NCI-H2081 treated with DMSO at 0.1 percent for 48 hours (cell line): ENCODE results near the gene SMARCAD1.

Experiments used
- DNase-seq: peaks from one replicate; lab custom pipeline; 2025; lab: John Stamatoyannopoulos, UW

The SMARCAD1 gene, protein sequence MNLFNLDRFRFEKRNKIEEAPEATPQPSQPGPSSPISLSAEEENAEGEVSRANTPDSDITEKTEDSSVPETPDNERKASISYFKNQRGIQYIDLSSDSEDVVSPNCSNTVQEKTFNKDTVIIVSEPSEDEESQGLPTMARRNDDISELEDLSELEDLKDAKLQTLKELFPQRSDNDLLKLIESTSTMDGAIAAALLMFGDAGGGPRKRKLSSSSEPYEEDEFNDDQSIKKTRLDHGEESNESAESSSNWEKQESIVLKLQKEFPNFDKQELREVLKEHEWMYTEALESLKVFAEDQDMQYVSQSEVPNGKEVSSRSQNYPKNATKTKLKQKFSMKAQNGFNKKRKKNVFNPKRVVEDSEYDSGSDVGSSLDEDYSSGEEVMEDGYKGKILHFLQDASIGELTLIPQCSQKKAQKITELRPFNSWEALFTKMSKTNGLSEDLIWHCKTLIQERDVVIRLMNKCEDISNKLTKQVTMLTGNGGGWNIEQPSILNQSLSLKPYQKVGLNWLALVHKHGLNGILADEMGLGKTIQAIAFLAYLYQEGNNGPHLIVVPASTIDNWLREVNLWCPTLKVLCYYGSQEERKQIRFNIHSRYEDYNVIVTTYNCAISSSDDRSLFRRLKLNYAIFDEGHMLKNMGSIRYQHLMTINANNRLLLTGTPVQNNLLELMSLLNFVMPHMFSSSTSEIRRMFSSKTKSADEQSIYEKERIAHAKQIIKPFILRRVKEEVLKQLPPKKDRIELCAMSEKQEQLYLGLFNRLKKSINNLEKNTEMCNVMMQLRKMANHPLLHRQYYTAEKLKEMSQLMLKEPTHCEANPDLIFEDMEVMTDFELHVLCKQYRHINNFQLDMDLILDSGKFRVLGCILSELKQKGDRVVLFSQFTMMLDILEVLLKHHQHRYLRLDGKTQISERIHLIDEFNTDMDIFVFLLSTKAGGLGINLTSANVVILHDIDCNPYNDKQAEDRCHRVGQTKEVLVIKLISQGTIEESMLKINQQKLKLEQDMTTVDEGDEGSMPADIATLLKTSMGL

DNA sequence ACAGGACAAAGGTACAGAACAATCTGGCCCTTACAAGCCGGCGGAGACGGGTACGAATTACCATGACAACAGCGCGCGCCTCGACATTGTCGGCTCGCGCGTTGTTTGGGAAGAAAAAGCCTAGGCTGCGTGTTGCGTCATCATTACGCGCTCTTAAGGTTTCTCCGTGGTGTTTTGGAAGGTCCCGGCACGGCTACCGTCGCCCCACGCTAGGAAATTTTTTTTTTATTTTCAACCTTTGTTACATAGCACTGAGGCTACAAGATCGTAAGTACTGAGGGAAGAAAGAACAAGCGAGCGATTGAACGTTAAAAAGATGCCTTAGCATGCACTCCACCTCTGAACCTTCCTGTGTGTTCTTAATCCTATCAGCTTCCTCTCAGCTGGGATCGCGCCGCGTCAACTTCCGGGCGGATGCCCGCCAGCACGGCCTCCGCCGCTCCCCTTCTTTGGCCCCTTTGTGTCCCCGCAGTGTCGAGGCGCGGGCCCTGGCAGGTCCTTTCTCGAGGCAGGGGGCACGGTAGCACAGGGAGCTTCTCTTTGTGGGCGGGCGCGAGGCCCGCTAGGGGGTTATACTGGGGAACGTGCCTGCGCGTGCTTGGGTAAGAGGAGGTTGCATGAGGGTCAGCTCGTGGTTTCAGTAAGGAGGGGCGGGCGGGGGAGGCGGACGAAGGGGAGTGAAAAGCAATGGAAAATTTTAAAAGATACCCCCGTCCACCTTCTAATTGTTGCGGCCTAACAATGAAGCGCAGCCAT, at the start of gene SMARCAD1:
SMARCAD1 (plus strand) TSS at position 397 of the 756 bp plus-strand sequence. CDS start 530 bp downstream, outside the sequence.
- peak; percentile 84 for DNase-seq

DNA sequence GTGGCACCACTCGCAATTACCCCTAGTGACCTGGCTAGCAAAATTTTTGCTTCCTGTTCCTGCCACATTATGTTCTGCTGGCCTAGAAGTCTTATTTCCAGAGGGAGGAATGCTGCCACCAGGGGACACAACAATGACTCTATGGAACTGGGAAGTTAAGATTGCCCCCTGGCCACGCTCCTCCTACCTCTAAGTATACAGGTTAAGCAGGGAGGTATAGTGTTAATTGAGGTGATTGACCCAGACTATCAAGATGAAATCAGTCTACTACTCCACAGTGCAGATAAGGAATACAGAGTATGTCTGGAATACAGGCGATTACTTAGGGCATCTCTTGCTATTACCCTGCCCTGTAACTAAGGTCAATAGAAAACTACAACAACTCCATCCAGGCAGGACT, 48.8 kb upstream of the SMARCAD1 start:
- DNase-seq, result no peak

DNA sequence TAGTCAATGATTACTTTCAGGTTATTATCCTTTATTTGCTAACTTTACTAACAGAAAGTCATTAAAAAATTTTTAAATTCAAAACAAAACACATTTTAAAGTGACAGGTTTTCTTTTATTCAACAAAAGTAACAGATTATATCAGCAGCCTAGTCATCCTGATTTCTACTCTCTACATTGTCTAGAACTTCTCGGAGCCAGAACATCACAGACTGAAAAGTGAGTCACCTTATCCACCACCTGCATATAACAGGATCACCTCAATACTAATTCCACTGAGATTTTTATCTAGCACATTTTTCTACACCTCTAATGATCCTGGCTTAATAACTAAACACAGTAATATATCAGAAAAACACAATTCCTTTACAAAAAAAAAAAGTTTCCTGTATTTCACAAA, 47.9 kb upstream of the SMARCAD1 start:
- no peak for DNase-seq

DNA sequence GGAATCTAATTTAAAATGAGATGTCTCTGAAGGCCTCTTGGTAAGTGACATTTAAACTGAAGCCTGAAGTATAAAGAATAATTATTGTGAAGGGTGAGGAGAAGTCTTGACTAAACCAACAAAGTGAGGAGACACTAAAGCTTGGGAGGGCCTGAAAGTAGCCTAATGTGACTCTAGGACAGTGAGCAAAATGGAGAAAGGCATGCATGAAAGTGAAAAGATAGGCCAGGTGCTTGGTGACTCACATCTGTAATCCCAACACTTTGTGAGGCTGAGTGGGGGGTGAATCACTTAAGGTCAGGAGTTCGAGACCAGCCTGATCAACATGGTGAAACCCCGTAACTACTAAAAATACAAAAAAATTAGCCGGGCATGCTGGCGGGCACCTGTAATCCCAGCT, 46.9 kb upstream of the SMARCAD1 start:
- no peak for DNase-seq

DNA sequence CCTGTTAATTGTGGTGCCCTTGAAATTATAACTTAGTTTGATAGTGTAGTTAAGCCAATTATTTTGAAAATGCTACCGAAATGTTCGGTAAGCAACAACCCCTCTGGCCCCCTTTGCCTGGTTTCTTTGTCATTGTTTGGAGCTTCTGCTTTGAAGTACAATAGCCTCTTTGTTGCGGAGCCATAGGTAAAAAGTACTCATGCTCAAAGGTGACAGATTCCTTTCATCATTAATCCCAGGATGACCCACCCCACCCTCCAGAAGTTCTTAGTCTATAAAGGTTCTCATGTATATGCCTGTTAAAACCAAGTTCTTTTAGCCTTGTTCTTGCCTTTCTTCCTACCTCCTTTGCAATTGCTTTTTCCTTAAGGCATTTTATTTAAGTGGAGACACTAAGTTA, 42.4 kb upstream of the SMARCAD1 start:
- no peak for DNase-seq

DNA sequence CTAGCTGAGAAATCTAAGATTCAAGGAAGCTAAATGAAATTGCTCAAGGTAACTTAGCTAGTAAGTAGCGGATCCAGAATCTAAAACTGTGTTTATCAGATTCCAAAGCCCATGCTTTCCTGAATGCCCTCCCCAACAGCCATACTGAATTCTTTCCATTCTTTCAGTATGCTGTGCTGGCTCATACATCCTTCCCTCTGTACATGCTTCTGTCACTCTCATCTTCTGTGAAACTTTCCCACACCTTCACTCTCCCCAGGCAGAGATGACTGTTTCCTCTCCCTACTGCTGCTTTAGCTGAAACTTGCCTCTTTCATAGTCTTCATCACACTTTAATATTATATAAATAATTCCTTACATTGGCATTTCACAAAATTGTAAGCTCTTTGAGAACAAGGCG, 39.3 kb upstream of the SMARCAD1 start:
- DNase-seq, result no peak

DNA sequence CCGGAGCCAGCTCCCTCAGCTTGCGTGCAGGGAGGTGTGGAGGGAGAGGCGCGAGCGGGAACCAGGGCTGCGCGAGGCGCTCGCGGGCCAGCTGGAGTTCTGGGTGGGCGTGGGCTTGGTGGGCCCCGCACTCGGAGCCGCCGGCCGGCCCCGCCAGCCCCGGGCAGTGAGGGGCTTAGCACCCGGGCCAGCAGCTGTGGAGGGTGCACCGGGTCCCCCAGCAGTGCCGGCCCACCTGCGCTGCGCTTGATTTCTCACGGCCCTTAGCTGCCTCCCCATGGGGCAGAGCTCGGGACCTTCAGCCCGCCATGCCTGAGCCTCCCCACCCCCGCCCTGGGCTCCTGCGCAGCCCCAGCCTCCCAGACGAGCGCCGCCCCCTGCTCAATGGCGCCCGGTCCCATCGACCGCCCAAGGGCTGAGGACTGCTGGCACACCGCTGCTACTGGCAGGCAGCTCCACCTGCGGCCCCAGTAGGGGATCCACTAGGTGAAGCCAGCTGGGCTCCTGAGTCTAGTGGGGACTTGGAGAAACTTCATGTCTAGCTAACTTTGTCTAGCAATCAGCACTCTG, 37.8 kb upstream of the SMARCAD1 start:
- no peak for DNase-seq

DNA sequence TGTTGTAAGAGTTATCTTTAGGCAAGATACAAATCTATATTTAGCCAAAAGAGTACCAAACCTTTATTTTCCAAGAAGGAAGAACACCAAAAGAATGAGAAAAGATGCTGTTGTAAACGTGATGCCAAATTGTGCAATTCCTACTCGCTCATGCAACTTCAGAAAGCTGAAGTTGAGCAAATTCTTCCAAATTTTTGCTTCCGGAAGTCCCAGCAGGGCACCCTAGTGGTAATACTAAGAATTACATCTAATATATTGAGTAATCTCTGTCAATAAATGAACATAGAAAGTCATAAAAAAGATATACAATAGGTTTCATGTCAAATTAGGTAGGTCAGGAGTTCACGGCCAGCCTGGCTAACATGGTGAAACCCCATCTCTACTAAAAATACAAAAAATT, 36.0 kb upstream of the SMARCAD1 start:
- no peak for DNase-seq

DNA sequence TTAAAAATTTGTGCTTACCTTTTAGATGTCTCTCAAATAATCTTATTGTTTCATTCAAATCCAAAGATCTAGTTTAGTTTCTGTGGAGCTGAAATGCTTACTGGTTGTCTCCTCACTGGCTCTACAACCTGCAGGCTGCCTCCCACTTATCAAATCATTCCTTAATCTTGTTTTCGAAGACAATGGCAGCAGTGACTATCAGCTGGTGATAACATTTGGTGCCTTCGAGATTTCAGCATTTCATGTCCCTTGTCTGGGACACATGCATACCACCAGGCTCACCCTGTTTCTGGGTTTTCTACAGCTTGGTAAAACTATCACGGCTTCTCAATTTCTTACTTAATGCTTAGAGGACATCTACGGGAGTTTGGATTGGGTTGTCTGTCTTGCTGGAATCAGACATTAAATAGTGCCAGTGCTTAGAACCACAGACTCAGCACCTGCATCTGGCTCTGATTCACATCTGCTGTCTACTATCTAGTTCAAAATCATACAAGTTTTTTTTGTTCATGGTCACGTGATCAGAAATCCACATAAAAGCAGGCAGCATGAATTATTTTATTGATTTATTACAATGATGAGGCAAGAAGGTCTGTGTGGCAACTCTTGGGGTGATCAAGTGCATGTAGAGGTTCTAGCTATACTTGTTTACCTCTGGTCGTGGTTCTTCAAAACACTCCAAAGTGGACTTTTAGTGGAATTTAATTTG, 32.0 kb upstream of the SMARCAD1 start:
- DNase-seq, result no peak

DNA sequence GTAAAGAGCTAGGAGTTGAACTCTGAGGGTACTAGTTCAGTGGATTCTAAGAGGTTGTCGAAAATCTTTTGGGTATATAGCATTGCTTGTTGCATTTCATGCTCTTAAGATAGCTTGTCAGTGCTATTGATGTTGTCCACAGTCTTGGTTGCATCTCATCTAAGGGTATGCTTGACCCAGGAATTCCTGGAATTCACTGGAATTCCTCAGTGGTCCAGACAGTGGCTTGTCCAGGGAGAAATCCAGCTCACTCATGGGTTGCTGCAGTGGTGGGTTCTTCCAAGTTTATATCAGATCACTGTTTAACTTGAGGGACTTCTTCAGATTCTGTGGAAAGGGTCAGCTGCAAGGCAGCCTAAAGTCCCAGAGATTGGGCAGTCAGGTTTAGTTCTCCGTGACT, 29.8 kb upstream of the SMARCAD1 start:
- no peak for DNase-seq

DNA sequence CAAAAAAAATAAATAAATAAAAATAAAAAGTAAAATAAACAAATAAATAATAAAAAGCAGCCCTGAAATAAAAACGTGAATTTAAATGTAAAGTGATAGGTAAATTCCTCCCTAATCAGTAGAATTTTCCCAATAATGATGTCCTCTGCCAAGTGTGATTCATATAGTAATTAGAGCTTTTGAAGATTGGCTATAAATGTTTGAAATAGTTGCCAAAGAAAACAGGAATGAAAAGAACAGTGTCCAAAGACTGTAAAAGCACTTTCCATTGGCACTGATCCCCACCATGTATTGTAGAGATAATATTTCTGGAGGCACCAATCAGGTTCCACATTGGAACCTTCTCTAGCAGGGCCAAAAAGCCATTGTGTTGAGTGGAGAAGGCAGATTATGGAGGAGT, 25.9 kb upstream of the SMARCAD1 start:
- no peak for DNase-seq

DNA sequence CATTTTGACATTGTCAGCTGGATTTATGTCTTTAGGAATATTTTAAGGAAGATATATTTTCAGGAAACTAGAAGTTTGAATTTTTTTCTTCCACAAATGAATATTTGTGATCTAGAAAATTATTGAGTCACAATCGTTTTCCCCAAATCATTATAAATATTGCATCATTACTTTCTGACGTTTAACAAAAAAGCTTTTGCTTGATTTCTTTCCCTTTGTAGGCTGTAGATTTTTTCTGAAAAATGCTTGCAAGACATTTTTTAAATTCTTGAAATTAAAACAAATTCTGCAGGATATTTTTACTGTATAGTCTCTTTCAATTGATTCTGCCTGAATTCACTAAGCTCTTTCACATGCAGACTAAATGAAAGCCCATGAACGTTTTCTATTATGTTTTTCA, 4.9 kb upstream of the SMARCAD1 start:
- DNase-seq, result no peak

DNA sequence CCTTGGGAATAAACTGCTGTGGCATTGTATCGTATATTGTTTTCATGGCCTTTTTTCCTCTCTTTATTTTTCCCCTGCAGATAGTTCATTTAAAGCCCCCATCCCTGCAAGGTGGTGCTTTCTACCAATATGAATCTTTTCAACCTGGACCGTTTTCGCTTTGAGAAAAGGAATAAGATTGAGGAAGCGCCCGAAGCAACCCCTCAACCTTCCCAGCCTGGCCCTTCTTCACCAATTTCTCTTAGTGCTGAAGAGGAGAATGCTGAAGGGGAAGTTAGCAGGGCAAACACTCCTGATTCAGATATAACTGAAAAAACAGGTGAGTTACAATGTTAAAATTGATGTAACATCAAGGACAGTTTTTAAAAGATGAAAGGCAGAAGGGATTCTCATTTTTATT, 601 bp downstream of the SMARCAD1 start:
- no peak for DNase-seq

DNA sequence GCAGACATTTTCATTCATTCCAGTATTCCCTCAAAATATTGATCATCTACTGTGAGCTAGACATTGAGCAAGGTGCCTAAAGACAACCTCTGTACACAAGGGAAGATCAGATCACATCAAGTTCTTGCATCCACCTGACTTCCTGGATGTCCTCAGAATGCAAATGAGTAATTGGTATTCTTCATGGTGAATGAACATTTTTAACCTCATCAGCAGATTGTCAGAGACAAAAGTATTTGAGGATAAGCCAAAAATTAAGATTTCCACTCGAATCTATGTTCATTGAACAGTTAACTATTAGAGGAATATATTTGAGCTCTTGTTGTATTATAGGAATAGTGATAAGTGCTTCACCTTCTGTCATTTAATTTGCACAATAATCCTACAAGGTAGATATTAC, 1.3 kb downstream of the SMARCAD1 start:
- no peak for DNase-seq

DNA sequence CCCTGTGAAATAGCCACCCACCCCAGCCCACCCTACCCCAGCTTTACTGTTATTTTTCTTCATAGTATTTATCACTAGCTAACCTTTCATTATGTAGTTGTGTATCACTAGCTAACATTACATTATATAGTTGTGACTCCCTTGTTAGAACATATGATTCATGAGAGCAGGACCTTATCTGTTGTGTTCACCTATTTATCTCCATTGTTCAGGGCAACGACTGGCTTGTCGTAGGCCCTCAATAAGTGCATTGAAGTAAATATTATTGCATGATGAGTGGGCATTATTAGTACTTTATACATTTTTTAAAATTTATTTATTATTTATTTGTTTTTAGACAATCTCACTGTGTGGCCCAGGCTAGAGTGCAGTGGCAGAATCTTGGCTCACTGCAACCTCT, 4.2 kb downstream of the SMARCAD1 start:
- no peak for DNase-seq

DNA sequence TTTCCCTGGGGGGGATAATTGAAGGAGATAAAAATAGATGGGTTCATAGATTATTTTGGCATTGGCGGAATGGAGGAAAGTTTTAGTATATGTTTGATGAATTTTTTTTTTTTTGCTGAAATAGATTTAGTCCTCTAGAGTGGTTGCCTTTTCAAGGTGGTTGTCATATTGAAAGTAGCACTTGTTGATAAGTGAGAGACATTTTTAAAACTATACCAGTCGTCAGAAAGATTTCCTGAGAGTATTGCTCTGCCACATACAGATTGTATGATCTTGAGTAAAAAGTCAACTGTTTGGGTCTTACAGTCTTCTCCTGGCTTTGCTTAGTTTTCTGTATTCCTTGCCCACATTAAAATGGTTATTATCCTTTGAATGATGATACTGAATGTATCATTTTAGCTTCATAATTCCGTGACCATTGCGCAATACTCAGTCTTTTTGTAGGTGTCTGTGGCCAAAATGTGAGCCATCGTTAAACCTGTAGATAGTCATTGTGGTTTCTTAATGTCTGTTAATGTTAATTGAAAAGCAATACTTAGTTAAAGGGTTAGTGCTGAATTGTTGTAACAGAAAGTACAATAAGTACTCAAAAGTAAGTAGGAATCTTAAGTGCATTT, 7.1 kb downstream of the SMARCAD1 start:
- DNase-seq, result no peak

DNA sequence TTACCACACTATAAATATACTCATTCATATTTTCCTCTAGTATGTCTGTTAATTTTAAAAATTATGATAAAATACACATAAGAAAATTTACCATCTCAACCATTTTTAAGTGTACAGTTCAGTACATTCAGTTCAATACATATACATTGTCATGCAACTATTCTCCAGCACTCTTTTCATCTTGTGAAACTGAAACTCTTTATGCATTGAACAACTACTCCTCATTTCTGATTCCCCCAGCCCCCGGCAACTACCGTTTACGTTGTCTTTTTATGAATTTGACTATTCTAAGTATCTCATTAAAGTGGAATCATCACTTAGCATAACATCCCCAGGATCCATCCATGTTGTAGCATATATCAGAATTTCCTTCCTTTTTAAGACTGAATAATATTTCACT, 8.7 kb downstream of the SMARCAD1 start:
- DNase-seq, result no peak

DNA sequence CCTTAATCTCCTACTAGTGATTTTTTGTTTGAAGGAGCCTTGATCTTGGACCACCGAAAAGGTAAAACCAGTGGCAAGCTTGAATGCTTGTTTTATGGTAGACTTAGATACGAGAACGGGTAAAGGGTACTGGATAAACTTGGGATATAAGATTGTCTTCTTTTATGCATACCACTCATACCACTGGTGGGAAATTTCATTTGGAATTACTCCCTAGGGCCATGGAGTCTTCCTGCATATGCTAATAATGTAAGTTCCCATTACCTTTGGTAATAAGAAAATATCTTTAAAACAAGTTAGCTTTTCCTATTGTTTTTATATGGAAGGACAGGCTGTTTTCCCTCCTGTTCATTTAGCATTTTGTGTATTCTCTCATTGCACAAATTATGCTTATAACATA, 11.7 kb downstream of the SMARCAD1 start:
- no peak for DNase-seq

DNA sequence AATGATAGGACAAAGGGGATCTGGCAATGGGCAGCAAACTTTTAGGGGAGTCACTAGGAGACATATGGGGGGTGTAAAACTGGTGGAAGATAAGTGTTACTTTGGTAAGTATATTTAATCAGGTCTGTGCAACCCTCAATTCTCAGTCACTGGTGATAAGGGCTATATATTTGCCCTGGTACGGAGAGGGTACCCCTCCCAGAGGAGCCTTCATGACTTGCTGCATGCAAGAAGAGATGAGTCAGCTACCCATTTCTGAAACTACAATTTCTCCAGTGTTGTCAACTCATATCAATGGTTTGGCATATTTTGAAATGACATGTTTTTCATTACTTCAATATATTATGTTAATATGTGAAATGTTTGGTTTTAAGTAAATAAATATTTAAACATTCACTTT, 14.3 kb downstream of the SMARCAD1 start:
- no peak for DNase-seq

DNA sequence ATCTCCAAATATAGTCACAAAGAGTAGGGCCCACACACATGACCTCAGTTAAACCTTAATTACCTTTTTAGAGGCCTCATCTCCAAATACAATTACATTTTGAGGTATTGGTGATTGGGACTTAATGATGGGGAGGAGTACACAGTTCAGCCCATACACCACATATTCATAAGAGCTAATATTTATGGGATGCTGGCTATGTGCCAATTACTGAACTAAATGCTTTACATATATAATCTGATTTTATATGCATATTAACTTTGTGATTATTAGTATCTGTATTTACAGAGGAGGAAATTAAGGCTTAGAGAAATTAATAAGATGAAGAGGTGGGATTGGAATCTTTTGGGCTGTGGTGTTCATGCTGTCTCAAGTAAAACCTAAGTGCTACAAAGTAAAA, 17.8 kb downstream of the SMARCAD1 start:
- DNase-seq, result no peak

DNA sequence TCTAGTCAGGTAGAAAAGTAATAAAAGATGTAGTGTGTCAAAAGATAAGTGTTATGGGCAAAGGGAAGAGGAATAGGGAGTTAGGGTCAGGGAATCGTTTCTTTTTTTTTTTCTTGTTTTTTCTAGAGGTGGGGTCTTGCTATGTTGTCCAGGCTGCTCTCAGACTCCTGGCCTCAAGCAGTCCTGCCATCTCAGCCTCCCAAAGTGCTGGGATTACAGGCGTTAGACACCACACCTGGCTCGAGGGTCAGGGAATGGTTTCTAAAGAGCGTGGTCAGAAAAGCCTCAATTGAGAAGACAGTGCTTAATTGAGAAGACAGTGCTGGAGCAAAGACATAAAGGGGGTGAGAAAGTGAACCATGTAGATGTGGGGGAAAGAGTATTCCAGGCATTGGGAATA, 19.1 kb downstream of the SMARCAD1 start:
- no peak for DNase-seq
